ENCODE measurements around the gene DRC1. TPM values are rescaled to one million over a fixed set of nuclear protein-coding genes. Genes with fewer than 3 reads are reported as not detected.

The DRC1 gene
- total and polyA plus RNA-seq, 2 of the 4 experiments (the other 2 are of a cell fraction), result 0.18 TPM; not detected in 1

DNA sequence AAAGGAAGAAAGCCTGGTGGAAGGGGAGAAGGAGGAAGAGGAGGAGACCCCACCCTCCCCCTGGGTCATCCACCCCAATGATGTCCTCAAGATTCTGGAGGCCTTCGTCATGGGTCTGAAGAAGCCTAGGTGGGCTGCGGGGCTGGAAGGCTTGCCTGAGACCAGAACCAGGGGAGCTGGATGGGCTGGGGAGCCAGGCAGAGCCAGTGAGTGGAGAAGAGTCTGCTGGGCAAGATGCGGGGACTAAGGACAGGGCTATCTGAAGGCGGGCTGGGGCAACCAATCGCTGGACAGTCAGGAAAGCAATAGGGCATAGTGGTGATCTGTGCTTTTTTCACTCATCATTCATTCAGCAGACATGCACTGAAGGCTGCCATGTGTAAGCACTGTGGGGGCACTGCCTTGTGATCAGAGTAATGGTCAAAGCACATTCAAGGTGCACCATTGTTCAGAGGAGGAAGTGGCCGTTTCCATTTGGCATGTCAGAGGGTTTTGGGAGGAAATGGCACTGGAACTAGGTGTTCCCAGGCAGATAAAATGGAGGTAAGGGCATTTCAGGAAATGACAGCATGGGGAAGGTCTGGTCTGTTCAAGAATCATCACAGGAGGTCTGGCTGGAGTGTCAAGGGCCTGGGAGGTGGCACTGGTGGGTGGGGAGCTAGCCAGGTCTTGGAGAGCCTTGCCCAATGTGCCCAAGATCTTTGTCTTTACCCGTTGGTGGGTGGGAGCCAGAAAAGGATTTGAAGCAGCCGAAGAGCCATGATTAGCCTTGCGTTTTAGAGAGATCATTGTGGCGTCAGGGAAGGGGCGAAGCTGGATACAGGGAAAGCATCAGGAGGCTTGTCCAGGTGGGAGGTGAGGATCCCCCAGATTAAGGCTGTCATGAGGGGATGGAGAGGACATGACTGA, 52.0 kb downstream of the DRC1 start:
- H3K4ac ChIP-seq (ENCODE audit: low read depth, low read length), result no peak overlapping the region
- H4K8ac ChIP-seq (ENCODE audit: low read depth in 2 of 2, low read length in 2 of 2), result no peak overlapping the region
- dilution Hi-C loops (cut with HindIII; ENCODE audit: low sequenced_read_pairs, unreplicated experiment) (no loop called here), intact Hi-C loops (cut with micrococcal nuclease) (no loop called here), in situ Hi-C loops (cut with MboI; ENCODE audit: low sequenced_read_pairs) (no loop called here)
- ChIA-PET POLR2A (ENCODE audit: unreplicated experiment) (no interaction called here), CTCF (no interaction called here)
- no peaks in the 10 kb centered on the region for H3K9me3 ChIP-seq (ENCODE audit: control insufficient read depth, insufficient read depth, low read length)
- no peak overlapping the region for H2AFZ ChIP-seq (replicated peaks; ENCODE audit: low read length, poor library complexity)
- no peaks in the 10 kb centered on the region for H3K9me1 ChIP-seq (ENCODE audit: insufficient read depth, low read length)
- H2AK9ac ChIP-seq (replicated peaks; ENCODE audit: low read depth, low read length, poor library complexity), result no peak overlapping the region
- peaks cover 46% of the 10 kb centered on the region for H3K27me3 ChIP-seq (ENCODE audit: control insufficient read depth, insufficient read depth, low read length)
- WGBS, 2 experiments (ENCODE audit: extremely low coverage in 2 of 2, insufficient read length in 1 of 2), result 60% methylated on average over 6 of the region's 11 CpGs; no CpG with 5 or more reads in 1 of the 2 experiments
- no peaks in the 10 kb centered on the region for H4K20me1 ChIP-seq (ENCODE audit: insufficient read depth, low read length)
- no TSS peak for BruUV-seq (replicated peaks)
- no peak overlapping the region for H3K14ac ChIP-seq (replicated peaks; ENCODE audit: low read depth, low read length)
- no peak overlapping the region for H4K5ac ChIP-seq (ENCODE audit: low read depth, low read length)
- no peak overlapping the region for H3K9ac ChIP-seq (ENCODE audit: low read depth, low read length)
- H3K4me3 ChIP-seq (ENCODE audit: insufficient read depth, low read depth, low read length), result no peak overlapping the region
- ATAC-seq (ENCODE audit: low read depth), result no peak
- no peak for DNase-seq
- H3K18ac ChIP-seq (ENCODE audit: low read depth, low read length), result no peak overlapping the region
- no peak overlapping the region for H3K27ac ChIP-seq (ENCODE audit: insufficient read depth, low read length)
- no peaks in the 10 kb centered on the region for H3K36me3 ChIP-seq (ENCODE audit: control insufficient read depth, insufficient read depth, low read length)
- no peaks in the 10 kb centered on the region for H3K79me1 ChIP-seq (ENCODE audit: low read depth in 1 of 2, low read length in 2 of 2)
- H3K23ac ChIP-seq (ENCODE audit: low read depth, low read length), result no peak overlapping the region
- no peak overlapping the region for H3K4me2 ChIP-seq (ENCODE audit: low read depth, low read length)
- no peak for TF ChIP-seq MXI1 (IDR thresholded peaks at IDR 0.05; ENCODE audit: borderline replicate concordance, low read depth, low read length)
- TF ChIP-seq, protein P1, sequence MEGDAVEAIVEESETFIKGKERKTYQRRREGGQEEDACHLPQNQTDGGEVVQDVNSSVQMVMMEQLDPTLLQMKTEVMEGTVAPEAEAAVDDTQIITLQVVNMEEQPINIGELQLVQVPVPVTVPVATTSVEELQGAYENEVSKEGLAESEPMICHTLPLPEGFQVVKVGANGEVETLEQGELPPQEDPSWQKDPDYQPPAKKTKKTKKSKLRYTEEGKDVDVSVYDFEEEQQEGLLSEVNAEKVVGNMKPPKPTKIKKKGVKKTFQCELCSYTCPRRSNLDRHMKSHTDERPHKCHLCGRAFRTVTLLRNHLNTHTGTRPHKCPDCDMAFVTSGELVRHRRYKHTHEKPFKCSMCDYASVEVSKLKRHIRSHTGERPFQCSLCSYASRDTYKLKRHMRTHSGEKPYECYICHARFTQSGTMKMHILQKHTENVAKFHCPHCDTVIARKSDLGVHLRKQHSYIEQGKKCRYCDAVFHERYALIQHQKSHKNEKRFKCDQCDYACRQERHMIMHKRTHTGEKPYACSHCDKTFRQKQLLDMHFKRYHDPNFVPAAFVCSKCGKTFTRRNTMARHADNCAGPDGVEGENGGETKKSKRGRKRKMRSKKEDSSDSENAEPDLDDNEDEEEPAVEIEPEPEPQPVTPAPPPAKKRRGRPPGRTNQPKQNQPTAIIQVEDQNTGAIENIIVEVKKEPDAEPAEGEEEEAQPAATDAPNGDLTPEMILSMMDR (conservative IDR thresholded peaks at IDR 0.05; ENCODE audit: low read depth, low read length), result no peak
- TF ChIP-seq BHLHE40 (IDR thresholded peaks at IDR 0.05; ENCODE audit: low read depth, low read length), result no peak
- no peak for TF ChIP-seq FOS (IDR thresholded peaks at IDR 0.05; ENCODE audit: low read depth, low read length)
- no peak for TF ChIP-seq SMC3 (IDR thresholded peaks at IDR 0.05; ENCODE audit: low read depth, low read length)
- H2AK5ac ChIP-seq (ENCODE audit: low read depth, low read length), result no peak overlapping the region
- no peak overlapping the region for H2BK5ac ChIP-seq (ENCODE audit: low read depth, low read length, poor library complexity, severe bottlenecking)
- no peak overlapping the region for H2BK120ac ChIP-seq (ENCODE audit: low read depth, low read length)
- no peak overlapping the region for H2BK15ac ChIP-seq (ENCODE audit: low read depth, low read length)
- no peak overlapping the region for H3K56ac ChIP-seq (ENCODE audit: extremely low read depth, insufficient read depth, low read length)
- H2BK20ac ChIP-seq (ENCODE audit: low read depth, low read length), result no peak overlapping the region
- no peaks in the 10 kb centered on the region for H3K4me1 ChIP-seq (ENCODE audit: control insufficient read depth, insufficient read depth, low read length)
- H4K91ac ChIP-seq (ENCODE audit: insufficient read depth, low read depth, low read length), result no peak overlapping the region
